GM12892 (cell line): ENCODE measurements around the gene TTC39B.

Experiments
- POLR2A ChIP-seq: IDR thresholded peaks from 2 replicates; pipeline ENCODE4 v1.6.1; 2011; ENCODE audit warnings: low read depth, low read length, control low read depth
- POLR2AphosphoS5 ChIP-seq: IDR thresholded peaks from 2 replicates; pipeline ENCODE4 v1.6.1; 2011; ENCODE audit warnings: low read depth, low read length, control low read depth

DNA sequence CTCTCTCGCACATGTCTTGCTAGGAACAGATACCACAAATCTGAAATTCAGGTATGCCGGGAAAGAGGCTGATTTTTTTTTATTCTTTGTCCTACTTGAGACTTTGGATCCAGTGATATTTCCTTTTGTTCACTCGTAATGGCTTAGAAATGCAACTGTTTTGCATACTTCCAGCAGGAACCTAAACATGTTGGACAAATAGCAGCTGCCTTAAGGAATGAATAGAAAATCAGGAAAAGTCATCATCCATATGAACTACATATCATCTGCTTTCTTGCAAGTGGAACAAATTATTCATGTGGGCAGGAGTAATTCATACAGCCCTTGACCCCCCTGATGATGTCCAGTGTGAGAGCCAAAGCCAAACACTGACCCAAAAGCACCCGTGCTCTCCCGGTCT lies 17.4 kb downstream of the TTC39B start:
- TF ChIP-seq POLR2A: no peak
- TF ChIP-seq POLR2AphosphoS5: no peak
